GM12878 (cell line): ENCODE results near the gene FZD10. TPM values are rescaled to one million over a fixed set of nuclear protein-coding genes. Genes with fewer than 3 reads are reported as not detected.

ENCODE experiments used
- ATAC-seq: fragments of 200-7000 bp; cut with Tn5 transposase; 3 replicates; pipeline ENCODE4 v1.9.1; 2020; ENCODE audit warnings: mild to moderate bottlenecking, moderate library complexity
- BruUV-seq: library from RNA; stranded (reverse); fragments of 400-500 nt; replicated peaks from 2 replicates; lab custom pipeline; 2021; lab: Mats Ljungman, UMichigan
- CTCF ChIA-PET: fragments of 300-600 bp; sonication (Branson Sonifier 250); formaldehyde crosslinking; extraction: SDS; loops from one replicate; lab custom pipeline; 2021; ENCODE audit warnings: inconsistent platforms; lab: Yijun Ruan, JAX
- POLR2A ChIA-PET: fragments of 350-600 bp; formaldehyde crosslinking; extraction: SDS; loops from one replicate; lab custom pipeline; 2021; ENCODE audit warnings: inconsistent platforms; lab: Charles Lee
- RAD21 ChIA-PET: fragments of 300-600 bp; sonication (Branson Sonifier 250); formaldehyde crosslinking; loops from one replicate; lab custom pipeline; 2023; ENCODE audit warnings: antibody characterized with exemption; ENCODE audit not compliant: unreplicated experiment; lab: Charles Lee
- SMC1A ChIA-PET: fragments of 300-600 bp; sonication (Branson Sonifier 250); formaldehyde crosslinking; loops from one replicate; lab custom pipeline; 2023; ENCODE audit not compliant: unreplicated experiment, uncharacterized antibody; lab: Charles Lee
- DNase-seq: peaks from one replicate; pipeline ENCODE4 v3.0.0-alpha.2; 2011; ENCODE audit warnings: low read depth, low spot score
- FAIRE-seq: peaks from 3 replicates; lab custom pipeline; 2011; peaks lifted over from hg19 to GRCh38; lab: Jason Lieb, UNC
- H2AFZ ChIP-seq: 2 replicates; pipeline ENCODE4 v1.6.0; 2011; ENCODE audit warnings: low read depth, low read length, control low read depth; ENCODE audit not compliant: control insufficient read depth
- H3K27ac ChIP-seq: 2 replicates; pipeline ENCODE4 v1.5.1; 2011; ENCODE audit warnings: control low read depth; ENCODE audit not compliant: control insufficient read depth, insufficient read depth
- H3K27me3 ChIP-seq, 2 experiments: replicated peaks in 1 of 2; 2 replicates each; pipeline versions ENCODE4 v1.6.0 to v1.6.1; 2011; ENCODE audit warnings: low read length in 1 of 2; ENCODE audit not compliant: control insufficient read depth in 2 of 2, insufficient read depth in 2 of 2
- H3K36me3 ChIP-seq, 2 experiments: 2 replicates each; pipeline ENCODE4 v1.5.1; 2011; ENCODE audit warnings: low read length in 1 of 2; ENCODE audit not compliant: control insufficient read depth in 2 of 2, insufficient read depth in 2 of 2
- H3K4me1 ChIP-seq: 2 replicates; pipeline ENCODE4 v1.6.1; 2011; ENCODE audit warnings: mild to moderate bottlenecking, low read length, moderate library complexity, mixed read lengths; ENCODE audit not compliant: control insufficient read depth, insufficient read depth
- H3K4me2 ChIP-seq: 2 replicates; pipeline ENCODE4 v1.6.0; 2011; ENCODE audit warnings: control low read depth; ENCODE audit not compliant: control insufficient read depth, insufficient read depth
- H3K4me3 ChIP-seq: fragments of 200-600 bp; sonication (generic); 2 replicates; pipeline ENCODE4 v1.5.1; 2016
- H3K79me2 ChIP-seq: 2 replicates; pipeline ENCODE4 v1.6.0; 2011; ENCODE audit warnings: low read length; ENCODE audit not compliant: control insufficient read depth, insufficient read depth
- H3K9ac ChIP-seq: 2 replicates; pipeline ENCODE4 v1.8.0; 2011; ENCODE audit warnings: low read length, control low read depth, mixed read lengths; ENCODE audit not compliant: control insufficient read depth, insufficient read depth
- H3K9me3 ChIP-seq: replicated peaks from 3 replicates; pipeline ENCODE4 v1.5.1; 2011; ENCODE audit warnings: mild to moderate bottlenecking, low read length; ENCODE audit not compliant: control insufficient read depth, insufficient read depth
- H4K20me1 ChIP-seq: 2 replicates; pipeline ENCODE4 v1.6.0; 2011; ENCODE audit not compliant: control insufficient read depth, insufficient read depth
- CTCF ChIP-seq, 3 experiments: IDR thresholded peaks in 2 of 3; conservative IDR thresholded peaks in 1 of 3; 2 replicates each; pipeline ENCODE4 v1.5.1; 2011; ENCODE audit warnings: low read depth in 3 of 3, low read length in 3 of 3, mild to moderate bottlenecking in 3 of 3, control low read depth in 2 of 3, moderate library complexity in 2 of 3, inconsistent platforms in 1 of 3, mixed read lengths in 1 of 3; ENCODE audit not compliant: control insufficient read depth in 2 of 3, insufficient read depth in 1 of 3; ENCODE audit errors: extremely low read depth in 1 of 3
- JUNB ChIP-seq: IDR thresholded peaks from 2 replicates; pipeline ENCODE4 v1.6.1; 2016; ENCODE audit warnings: antibody characterized with exemption, mild to moderate bottlenecking
- SIN3A ChIP-seq: IDR thresholded peaks from 2 replicates; pipeline ENCODE4 v1.6.1; 2012; ENCODE audit warnings: low read depth, low read length, improper control_type of control experiment
- ZBTB11 ChIP-seq: fragments of 450-650 bp; formaldehyde crosslinking; IDR thresholded peaks from 2 replicates; pipeline ENCODE4 v1.5.0; 2022; ENCODE audit warnings: mild to moderate bottlenecking, missing genetic modification characterization
- ZNF217 ChIP-seq: fragments of 450-650 bp; IDR thresholded peaks from 2 replicates; pipeline ENCODE4 v1.6.1; 2017; ENCODE audit warnings: antibody characterized with exemption, mild to moderate bottlenecking
- WGBS: methylation state at CpG from one replicate; pipeline ENCODE4 v1.1.6; 2016; ENCODE audit warnings: low lambda C conversion rate; ENCODE audit not compliant: insufficient replicate concordance, insufficient coverage; ENCODE audit errors: missing lambda C conversion rate; 5-methylcytosine and 5-hydroxymethylcytosine counted together
- in situ Hi-C: fragments of 300-500 bp; cut with MboI; formaldehyde crosslinking; loops from 9 replicates; pipeline ENCODE4 v1.14.3; 2018; ENCODE audit warnings: mixed read lengths
- intact Hi-C: fragments of 100-400 bp; cut with micrococcal nuclease; formaldehyde crosslinking; loops from one replicate; pipeline ENCODE4 v1.14.2; 2022; ENCODE audit not compliant: unreplicated experiment
- polyA plus RNA-seq, 11 experiments: library from polyadenylated mRNA; depleted of rRNA in 4 of 11; unstranded in 6 of 11; stranded (reverse) in 5 of 11; fragments of >200 nt; fragmentation: Nextera tagmentation in 4 of 11; fragmentation: Illumina TruSeq in 1 of 11; extraction: Ambion mirVana in 4 of 11; extraction: Trizol in 1 of 11; gene quantifications; 1 replicate in 1 of 11; 2 replicates in 10 of 11; pipeline versions ENCODE4 v1.2.1 to v1.2.3, GENCODE V29; 2011 to 2016; ENCODE audit warnings: inconsistent platforms in 2 of 11, missing spikeins in 2 of 11, low read depth in 1 of 11
- total RNA-seq, 4 experiments: library from RNA; depleted of rRNA in 3 of 4; stranded (reverse); fragments of >200 nt in 3 of 4; fragmentation: Illumina TruSeq in 1 of 4; extraction: Trizol in 1 of 4; gene quantifications; 2 replicates each; pipeline versions ENCODE4 v1.2.1 to v1.2.3, GENCODE V29; 2013 to 2021

Gene FZD10
- total and polyA plus RNA-seq, 10 of the 15 experiments (the other 5 are each of a cell fraction or from before 2014, with no cell fraction given), result not detected

- Histone ChIP-seq H3K9ac (no peak overlapping the region), H3K4me2 (no peak overlapping the region)
- WGBS, result 25% methylated on average over 8 of the region's 13 CpGs
- TF ChIP-seq SIN3A (no peak), JUNB (no peak), ZNF217 (no peak), ZBTB11 (CRISPR knock-in tag) (no peak), CTCF (IDR thresholded peaks at IDR 0.05 in 2 of 3, conservative IDR thresholded peaks at IDR 0.05 in 1 of 3; ENCODE audit: control insufficient read depth in 2 of 3, extremely low read depth in 1 of 3, insufficient read depth in 1 of 3, low read depth in 3 of 3, low read length in 3 of 3) (no peak)
- TF ChIP-seq, all 136 proteins: peak for 0
- BruUV-seq, result no TSS peak
- no peak overlapping the region for H3K4me3 ChIP-seq
- ChIA-PET CTCF (no interaction called here), SMC1A (no interaction called here), RAD21 (no interaction called here), POLR2A (no interaction called here)
- FAIRE-seq (no peak), ATAC-seq (no peak), DNase-seq (no peak)
- in situ Hi-C loops, result no loop called here
- H3K36me3 ChIP-seq, result no peaks in the 10 kb centered on the region
- intact Hi-C loops, result no loop called here
- no peaks in the 10 kb centered on the region for H3K4me1 ChIP-seq
- no peaks in the 10 kb centered on the region; the same call in 2 of the 3 replicates for H3K9me3 ChIP-seq
- no peak overlapping the region for H2AFZ ChIP-seq
- no peaks in the 10 kb centered on the region for H4K20me1 ChIP-seq
- no peak overlapping the region for H3K27ac ChIP-seq
- no peaks in the 10 kb centered on the region for H3K27me3 ChIP-seq
- H3K79me2 ChIP-seq, result no peaks in the 10 kb centered on the region
These were observed 36.2 kb upstream of the FZD10 start for GRCh38 chr12:130126023-130126432.
